HG02981 (cell line): ENCODE measurements around the gene ICAM5.
"Not testable (repeated sequence)": the region's sequence is repeated elsewhere in the genome, so short reads cannot be mapped to it uniquely, and the experiment has no call there.

ENCODE experiments used
- ATAC-seq: cut with Tn5 transposase; IDR thresholded peaks from one replicate; pipeline ENCODE4 v1.9.1; 2021; ENCODE audit warnings: mild to moderate bottlenecking, moderate library complexity; ENCODE audit not compliant: unreplicated experiment

The ICAM5 gene

DNA sequence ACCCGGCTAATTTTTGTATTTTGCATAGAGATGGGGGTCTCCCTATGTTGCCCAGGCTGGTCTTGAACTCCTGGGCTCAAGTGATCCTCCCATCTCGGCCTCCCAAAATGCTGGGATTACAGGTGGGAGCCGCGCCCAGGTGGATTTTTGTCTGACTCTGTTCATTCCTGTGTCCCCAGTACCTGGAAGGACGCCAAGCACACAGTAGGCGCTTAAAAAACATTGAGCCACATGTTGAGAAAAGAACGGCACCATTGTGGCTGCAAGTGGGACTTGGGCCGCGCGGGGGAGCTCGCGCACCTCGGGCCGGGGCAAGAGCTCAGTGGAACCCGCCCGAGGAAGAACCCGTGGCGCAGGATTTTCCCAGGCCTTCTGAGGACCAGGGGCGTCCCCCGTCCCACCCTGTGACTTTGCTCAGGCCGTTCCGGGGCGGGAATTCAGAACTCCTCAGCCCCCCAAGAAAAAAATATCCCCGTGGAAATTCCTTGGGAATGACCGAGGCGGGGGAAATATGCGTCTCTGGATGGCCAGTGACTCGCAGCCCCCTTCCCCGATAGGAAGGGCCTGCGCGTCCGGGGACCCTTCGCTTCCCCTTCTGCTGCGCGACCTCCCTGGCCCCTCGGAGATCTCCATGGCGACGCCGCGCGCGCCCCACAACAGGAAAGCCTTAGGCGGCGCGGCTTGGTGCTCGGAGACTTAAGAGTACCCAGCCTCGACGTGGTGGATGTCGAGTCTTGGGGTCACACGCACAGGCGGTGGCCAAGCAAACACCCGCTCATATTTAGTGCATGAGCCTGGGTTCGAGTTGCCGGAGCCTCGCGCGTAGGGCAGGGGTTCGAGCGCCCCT lies 20.2 kb upstream of the ICAM5 start:
- ATAC-seq, result peak; percentile 32

- peak; percentile 36 for ATAC-seq
Observed at GRCh38 chr19:10270180-10270615, 19.6 kb upstream of the ICAM5 start.

- peak; percentile 48 for ATAC-seq
Observed at GRCh38 chr19:10270616-10271394, 18.9 kb upstream of the ICAM5 start, which contains the start of gene ICAM1. Gene ICAM1, plus strand, starts transcription at chr19:10271120. Its CDS starts 40 bp downstream, at chr19:10271160.

- ATAC-seq, result no peak
Observed at GRCh38 chr19:10271543-10272086, 18.1 kb upstream of the ICAM5 start.

DNA sequence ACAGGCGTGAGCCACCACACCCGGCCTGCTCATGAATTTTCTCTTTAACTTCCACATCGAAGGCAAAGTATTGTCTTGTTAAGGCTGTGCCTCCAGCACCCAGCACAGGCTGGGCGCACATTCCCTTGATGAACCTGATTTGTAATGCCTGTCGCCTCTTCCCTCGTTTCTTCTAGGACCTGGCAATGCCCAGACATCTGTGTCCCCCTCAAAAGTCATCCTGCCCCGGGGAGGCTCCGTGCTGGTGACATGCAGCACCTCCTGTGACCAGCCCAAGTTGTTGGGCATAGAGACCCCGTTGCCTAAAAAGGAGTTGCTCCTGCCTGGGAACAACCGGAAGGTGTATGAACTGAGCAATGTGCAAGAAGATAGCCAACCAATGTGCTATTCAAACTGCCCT lies 15.2 kb upstream of the ICAM5 start:
- no peak for ATAC-seq

DNA sequence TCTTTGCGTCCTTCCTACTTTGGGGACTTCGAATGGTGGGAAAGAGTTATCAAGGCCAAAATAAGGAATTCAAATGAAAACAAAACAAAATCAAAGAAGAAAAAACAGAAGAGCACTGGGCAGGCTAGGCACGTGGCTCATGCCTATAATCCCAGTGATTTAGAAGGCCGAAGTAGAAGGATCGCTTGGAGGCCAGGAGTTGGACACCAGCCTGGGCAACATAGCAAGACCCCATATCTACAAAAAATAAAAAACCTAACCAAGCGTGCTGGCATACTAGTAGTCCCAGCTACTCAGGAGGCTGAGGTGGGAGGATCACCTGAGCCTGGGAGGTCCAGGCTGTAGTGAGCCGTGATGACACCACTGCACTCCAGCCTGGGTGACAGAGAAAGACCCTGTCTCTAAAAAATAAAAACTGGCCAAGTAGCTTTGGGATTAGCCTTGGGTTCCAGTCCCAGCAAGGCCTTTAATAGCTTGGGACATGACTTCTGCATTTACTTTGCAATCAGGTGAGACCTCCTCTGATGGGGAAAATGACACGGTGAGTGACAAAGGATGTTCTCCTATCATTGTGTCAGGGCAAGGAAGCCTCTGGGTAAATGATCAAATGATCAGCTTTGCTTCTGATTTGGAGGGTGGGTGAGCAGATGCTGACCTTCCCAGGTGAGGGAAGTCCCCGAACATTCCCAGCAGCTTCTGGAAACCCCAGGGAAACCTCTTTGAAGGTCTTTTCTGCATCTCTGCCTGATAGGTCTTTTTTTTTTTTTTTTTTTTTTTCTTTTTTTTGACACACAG lies 11.8 kb upstream of the ICAM5 start:
- ATAC-seq, result no peak

DNA sequence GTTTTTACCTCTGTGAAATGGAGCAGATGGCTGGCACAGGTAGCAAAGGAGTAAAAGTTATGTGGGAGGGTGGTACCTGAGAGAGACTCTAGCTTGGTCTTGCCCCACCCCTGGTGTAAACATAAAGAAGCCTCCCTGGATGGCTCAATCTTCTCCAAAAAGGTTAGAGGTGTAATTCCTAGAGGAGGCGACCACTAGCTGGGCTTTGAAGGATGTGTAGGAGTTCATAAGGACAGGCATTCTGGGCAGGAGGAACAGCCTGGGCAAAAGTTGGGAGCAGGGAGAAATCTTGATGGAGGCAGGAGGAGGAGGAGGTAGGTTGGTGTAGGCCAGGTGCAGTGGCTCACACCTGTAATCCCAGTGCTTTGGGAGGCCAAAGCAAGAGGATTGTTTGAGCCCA lies 10.8 kb upstream of the ICAM5 start:
- no peak for ATAC-seq

DNA sequence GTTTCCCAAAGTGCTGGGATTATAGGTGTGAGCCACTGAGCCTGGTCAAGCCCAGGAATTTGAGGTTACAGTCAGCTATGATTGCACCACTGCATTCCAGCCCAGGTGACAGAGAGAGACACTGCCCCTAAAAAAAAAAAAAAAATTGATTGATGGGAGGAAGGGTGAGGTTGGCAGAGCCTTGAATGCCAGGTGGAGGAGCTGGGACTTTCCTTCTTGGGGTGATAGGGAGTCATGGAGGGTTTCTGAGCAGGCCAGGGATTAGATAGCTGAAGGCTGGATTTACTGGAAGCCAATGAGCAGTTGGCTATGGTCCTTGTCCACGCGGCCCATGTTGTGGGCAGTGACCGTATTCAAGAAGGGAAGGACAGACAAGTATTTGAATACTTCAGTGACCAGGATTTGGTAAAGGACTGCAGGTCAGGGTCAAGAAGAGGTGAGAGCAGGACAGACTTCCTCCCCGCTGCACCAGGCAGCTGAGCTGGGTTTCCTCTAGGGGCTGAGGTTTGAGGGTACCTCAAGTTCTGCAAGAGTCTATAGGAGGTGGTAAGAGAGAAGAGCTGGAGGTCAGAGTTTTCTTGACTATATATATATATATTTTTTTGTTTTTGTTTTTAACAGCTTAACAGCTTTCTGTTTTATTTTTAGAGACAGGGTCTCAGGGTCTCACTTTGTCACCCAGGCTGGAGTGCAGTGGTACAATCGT lies 9.9 kb upstream of the ICAM5 start:
- ATAC-seq, result no peak

GRCh38 chr19:10282043-10282442 lies 7.7 kb upstream of the ICAM5 start:
- not testable (repeated sequence) for ATAC-seq

DNA sequence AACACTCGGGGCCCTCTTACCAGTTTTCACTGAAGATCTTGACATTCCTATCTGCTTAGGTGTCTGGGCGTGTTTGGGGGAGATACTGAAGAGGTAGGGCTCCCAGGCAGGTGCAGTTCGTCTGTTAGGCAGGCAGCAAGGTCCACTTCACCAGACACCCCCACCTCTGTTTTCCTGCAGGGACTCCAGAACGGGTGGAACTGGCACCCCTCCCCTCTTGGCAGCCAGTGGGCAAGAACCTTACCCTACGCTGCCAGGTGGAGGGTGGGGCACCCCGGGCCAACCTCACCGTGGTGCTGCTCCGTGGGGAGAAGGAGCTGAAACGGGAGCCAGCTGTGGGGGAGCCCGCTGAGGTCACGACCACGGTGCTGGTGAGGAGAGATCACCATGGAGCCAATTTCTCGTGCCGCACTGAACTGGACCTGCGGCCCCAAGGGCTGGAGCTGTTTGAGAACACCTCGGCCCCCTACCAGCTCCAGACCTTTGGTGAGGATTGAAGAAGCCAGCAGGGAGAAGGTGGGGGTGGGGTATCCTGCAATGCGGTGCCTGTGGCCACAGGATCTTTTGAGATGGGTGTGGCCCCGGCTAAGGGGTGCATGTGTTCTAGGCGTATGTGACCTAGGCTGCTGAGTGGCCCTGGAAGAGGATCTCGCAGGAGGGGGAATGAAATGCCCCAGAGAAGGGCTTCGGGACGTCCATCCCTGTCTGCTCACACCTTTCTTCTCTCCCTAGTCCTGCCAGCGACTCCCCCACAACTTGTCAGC lies 6.3 kb upstream of the ICAM5 start:
- no peak for ATAC-seq

DNA sequence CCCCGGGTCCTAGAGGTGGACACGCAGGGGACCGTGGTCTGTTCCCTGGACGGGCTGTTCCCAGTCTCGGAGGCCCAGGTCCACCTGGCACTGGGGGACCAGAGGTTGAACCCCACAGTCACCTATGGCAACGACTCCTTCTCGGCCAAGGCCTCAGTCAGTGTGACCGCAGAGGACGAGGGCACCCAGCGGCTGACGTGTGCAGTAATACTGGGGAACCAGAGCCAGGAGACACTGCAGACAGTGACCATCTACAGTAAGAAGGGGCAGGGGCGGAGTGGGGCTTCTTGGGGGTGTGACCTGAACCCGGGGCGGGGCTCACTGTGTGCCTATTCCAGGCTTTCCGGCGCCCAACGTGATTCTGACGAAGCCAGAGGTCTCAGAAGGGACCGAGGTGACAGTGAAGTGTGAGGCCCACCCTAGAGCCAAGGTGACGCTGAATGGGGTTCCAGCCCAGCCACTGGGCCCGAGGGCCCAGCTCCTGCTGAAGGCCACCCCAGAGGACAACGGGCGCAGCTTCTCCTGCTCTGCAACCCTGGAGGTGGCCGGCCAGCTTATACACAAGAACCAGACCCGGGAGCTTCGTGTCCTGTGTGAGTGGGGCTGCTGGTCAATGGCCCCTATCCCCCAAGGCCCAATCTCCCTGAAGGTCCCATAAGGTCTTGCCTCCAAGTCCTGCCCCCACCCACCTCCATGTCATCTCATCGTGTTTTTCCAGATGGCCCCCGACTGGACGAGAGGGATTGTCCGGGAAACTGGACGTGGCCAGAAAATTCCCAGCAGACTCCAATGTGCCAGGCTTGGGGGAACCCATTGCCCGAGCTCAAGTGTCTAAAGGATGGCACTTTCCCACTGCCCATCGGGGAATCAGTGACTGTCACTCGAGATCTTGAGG lies 5.4 kb upstream of the ICAM5 start:
- no peak for ATAC-seq

GRCh38 chr19:10284960-10285278 lies 4.8 kb upstream of the ICAM5 start:
- no peak for ATAC-seq

DNA sequence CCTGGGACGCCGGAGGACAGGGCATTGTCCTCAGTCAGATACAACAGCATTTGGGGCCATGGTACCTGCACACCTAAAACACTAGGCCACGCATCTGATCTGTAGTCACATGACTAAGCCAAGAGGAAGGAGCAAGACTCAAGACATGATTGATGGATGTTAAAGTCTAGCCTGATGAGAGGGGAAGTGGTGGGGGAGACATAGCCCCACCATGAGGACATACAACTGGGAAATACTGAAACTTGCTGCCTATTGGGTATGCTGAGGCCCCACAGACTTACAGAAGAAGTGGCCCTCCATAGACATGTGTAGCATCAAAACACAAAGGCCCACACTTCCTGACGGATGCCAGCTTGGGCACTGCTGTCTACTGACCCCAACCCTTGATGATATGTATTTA lies 4.4 kb upstream of the ICAM5 start:
- no peak for ATAC-seq

- no peak for ATAC-seq
Observed at GRCh38 chr19:10286803-10287737, 2.7 kb upstream of the ICAM5 start, which contains the start of gene ICAM4. Gene ICAM4, plus strand, starts transcription at chr19:10286955. Its CDS starts 58 bp downstream, at chr19:10287013.

DNA sequence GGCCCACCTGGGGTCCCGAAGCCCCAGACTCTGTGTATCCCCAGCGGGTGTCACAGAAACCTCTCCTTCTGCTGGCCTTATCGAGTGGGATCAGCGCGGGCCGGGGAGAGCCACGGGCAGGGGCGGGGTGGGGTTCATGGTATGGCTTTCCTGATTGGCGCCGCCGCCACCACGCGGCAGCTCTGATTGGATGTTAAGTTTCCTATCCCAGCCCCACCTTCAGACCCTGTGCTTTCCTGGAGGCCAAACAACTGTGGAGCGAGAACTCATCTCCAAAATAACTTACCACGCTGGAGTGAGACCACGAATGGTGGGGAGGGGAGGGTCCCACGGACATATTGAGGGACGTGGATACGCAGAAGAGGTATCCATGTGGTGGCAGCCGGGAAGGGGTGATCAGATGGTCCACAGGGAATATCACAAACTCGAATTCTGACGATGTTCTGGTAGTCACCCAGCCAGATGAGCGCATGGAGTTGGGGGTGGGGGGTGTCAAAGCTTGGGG lies 1.0 kb upstream of the ICAM5 start:
- ATAC-seq, result no peak

- ATAC-seq, result no peak
Observed at GRCh38 chr19:10289167-10289835, 451 bp upstream of the ICAM5 start.
